T-helper 2 cell treated with Interferon-gamma antibody and Interleukin-4, amounts not matched to agents 100 ng/mL and 5 ng/mL, for 36 hours (primary cell): ENCODE data around the gene PRMT5. TPM values are rescaled to one million over a fixed set of nuclear protein-coding genes. Genes with fewer than 3 reads are reported as not detected.
"Not testable (repeated sequence)": the region's sequence is repeated elsewhere in the genome, so short reads cannot be mapped to it uniquely, and the experiment has no call there.

Experiments used
- intact Hi-C: fragments of 100-400 bp; cut with micrococcal nuclease; formaldehyde crosslinking; loops from one replicate; pipeline ENCODE4 v1.15.1; 2023
- total RNA-seq: library from RNA; stranded (reverse); gene quantifications from 2 replicates; pipeline ENCODE4 v1.2.3, GENCODE V29; 2022

PRMT5 gene
- total RNA-seq, result 78.8 and 86.6 TPM in 2 replicates

GRCh38 chr14:22929104-22929960 lies at the start of gene PRMT5:
PRMT5 (minus strand) TSS chr14:22929376; CDS start chr14:22929361, 15 bp downstream.
- intact Hi-C loops, result loop anchor here (1.0 to 2.0 kb wide), 9 partner anchors 10 to 1185 kb away; partner anchors contain the start of genes CDH24, DAD1, DCAF11 and HAUS4

GRCh38 chr14:22978487-22978837 lies 49.3 kb upstream of the PRMT5 start:
- intact Hi-C loops, result no loop called here

DNA sequence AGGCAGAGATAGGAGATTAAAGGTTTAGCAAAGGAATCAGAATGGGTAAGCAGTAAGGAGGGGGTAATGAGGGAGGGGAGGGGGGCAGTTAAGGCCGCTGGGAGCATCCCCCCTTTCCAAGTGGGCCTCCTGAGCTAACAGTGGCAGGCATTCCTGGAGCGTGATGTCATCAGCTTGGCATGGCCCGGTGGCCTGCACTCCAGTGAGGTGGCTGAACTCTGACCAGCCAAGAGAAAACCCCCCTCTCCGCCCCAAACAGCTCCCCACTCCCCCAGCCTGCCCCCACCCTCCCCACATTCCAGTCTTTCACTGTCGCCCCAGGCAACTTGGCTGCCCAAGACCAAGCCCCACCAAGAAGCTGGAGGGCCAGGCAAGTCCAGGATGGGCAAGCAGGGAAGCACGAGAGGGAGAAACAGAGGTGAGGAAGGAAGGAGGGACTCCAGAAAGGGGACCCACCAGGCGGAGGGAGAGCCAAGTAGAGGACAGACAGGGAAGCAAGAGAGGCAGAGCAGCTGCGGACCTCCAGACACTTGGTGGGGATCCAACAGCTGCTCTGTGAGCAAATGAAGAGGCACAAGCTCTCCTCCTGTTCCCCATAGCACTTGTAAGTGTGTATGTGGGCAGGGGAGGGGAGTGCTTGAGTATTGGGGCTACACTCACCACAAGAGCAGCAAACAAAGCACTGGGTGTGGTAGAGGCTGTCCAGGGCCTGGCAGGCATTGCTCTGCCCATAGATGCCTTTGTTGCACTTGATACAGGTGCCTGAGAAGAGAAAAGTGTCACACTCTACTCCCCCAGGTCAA lies 48.7 kb upstream of the PRMT5 start:
- intact Hi-C loops, result no loop called here

- intact Hi-C loops, result no loop called here
Measured at GRCh38 chr14:22977434-22977683, 48.2 kb upstream of the PRMT5 start.

DNA sequence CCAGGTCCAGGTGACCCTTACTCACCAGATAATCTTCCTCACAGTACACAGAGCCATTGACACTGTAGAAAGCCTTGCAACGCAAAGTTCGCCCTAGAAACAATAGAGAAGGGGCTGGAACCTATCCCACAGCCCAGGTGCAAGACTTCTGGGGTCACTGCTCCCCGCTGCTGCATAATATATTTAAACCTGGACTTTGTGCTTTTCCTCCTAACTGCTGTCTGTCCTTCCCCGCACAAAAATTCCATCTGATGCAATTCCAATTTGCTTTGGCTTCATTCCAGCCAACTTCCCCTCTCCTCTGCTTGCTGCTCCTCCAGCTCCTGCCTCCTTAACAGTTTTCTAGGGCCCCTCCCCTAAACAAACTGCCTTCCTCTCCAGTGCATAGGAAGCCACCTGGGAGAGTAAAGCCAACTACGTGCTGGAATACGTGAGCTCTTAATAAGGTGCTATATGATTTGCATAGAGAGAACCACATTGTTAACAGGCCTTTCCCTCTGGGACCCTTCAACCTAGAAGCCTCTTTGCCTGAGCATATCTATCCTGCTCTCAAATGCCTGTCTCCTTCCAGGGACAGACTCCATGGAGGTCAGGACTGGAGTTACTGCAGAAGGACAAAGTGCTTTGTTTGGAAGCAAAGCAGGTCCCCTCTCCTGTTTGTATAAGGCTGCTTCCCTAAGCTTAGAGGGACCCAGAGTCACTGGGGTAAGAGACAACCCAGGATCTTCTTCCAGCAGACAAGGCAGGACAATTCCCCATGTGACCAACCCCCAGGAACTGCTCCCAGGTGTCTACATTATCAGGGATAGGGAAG lies 47.7 kb upstream of the PRMT5 start:
- intact Hi-C loops, result no loop called here

GRCh38 chr14:22974530-22975313 lies 45.5 kb upstream of the PRMT5 start:
- intact Hi-C loops, result no loop called here

GRCh38 chr14:22973217-22974032 lies 44.2 kb upstream of the PRMT5 start:
- intact Hi-C loops, result loop anchor here (1.0 kb wide), 1 partner anchor 10 kb away; no protein-coding TSS in a partner anchor

DNA sequence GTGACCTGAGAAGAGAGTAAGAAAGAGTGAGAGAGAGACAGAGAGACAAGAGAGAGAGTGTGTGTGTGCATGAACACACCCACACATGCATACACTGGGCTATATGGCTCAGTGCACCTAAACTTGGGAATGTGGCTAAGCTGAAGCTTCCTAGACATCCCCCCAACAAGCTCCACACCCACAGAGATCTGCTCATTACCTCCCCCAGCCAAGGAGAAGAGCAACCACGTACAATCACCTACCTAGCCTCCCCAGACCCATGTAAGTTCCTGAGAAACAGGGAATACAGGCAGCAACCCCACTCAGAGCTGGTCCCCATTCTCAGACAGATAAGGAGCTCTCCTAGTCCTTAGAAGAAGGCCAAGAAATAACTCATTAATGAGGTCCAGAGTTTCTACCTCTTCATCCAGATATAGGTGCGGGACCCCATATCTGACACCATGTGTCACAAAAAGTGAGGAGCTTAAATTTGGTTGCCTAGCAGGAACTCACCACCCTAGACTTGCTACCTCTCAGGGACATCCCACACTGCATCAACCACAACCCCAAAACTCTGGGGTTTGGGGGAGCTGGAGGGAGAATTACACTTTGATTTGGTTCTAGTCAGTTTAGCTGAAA lies 43.2 kb upstream of the PRMT5 start:
- intact Hi-C loops, result no loop called here

DNA sequence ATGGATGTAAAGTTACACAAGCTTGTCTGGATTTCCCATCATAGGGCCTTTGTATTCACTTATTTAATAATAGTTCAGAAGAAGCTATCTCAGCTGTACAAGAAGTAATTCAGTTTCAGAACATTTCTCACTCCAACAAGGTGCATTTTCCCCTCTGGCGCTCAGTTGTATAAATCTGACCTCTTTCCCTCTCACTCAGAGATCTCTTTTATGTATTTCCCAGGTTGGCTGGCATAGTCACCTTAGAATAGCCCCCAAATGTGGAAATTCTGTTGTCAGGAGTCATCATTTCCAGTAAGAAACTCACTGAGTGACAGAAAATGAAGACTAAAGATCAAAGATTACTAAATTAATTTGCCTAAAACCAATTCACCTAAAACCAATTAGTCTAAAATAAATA lies 42.0 kb upstream of the PRMT5 start:
- intact Hi-C loops, result no loop called here

- intact Hi-C loops, result no loop called here
Measured at GRCh38 chr14:22966783-22967269, 37.6 kb upstream of the PRMT5 start.

- intact Hi-C loops, result not testable (repeated sequence)
Measured at GRCh38 chr14:22965916-22966782, 37.0 kb upstream of the PRMT5 start.

DNA sequence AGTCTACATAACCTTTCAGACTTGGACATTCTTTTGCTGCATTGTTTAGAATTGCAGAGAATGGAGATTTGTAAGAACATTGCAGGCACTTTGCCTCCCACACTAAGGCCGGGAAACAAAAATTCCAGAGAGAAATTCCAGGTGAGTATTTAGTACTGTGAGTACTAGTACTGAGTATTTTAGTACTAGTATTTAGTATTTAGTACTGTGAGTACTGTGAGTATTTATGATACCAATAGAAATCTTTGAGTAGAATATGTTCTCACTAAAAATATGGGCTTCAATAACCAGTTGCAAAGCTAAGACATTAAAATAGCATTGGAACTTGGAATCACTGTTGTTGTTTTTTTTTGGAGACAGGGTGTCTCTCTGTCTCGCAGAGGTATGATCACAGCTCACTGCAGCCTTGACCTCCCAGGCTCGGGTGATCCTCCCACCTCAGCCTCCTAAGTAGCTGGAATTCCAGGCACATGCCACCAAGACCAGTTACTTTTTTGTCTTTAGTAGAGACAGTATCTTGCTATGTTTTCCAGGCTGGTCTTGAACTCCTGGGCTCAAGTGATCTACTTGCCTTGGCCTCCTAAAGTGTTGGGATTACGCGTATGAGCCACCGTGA lies 33.0 kb upstream of the PRMT5 start:
- intact Hi-C loops, result no loop called here

- intact Hi-C loops, result loop anchor here (2.0 kb wide), 2 partner anchors 27 to 79 kb away; partner anchors contain the start of genes PRMT5 and PSMB5
Measured at GRCh38 chr14:22955702-22956569, 26.8 kb upstream of the PRMT5 start.

DNA sequence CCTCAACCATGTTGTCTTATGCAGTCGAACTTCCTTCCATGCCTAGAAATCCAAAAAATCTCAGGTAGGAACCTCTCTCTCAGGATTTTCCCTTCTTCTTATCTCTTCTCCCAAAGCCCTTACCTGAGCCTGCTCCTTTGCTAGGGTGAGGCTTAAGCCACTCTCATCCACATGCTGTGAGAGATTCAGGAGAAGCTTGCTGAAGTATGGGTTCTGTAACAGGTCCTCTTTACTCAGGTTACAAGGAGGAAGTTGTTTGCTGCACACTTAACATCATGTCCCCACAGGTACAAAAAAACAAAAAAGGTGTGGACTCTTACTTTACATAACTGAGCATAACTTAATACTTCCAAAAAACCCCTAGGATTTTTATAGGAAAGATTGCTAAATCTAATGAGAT lies 23.2 kb upstream of the PRMT5 start:
- intact Hi-C loops, result no loop called here

DNA sequence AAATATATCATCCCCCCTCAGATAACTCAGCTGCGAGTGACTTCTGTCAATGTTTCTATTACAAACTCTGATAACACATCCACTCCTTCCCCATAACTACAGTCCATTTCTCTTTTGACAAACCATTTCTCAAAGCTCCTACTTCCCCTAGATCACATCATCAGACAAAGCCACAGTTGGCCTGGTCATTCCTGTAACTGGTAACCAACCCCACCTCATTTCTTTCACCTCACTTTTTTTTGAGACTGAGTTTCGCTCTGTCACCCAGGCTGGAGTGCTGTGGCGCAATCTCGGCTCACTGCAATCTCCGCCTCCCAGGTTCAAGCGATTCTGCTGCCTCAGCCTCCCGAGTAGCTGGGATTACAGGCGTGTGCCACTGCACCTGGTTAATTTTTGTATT lies 22.6 kb upstream of the PRMT5 start:
- intact Hi-C loops, result not testable (repeated sequence)

GRCh38 chr14:22945642-22946041 lies 16.5 kb upstream of the PRMT5 start:
- intact Hi-C loops, result no loop called here

GRCh38 chr14:22939684-22940083 lies 10.5 kb upstream of the PRMT5 start:
- intact Hi-C loops, result no loop called here
